Measurements from ENCODE around the gene SMAP2.

Gene SMAP2

GRCh38 chr1:40390857-40391256, 17.3 kb downstream of the SMAP2 start:
- DNase-seq (ENCODE audit: low read depth in 2 of 2) = no peak

GRCh38 chr1:40391688-40392145, 18.2 kb downstream of the SMAP2 start:
- no peak for DNase-seq (ENCODE audit: low read depth in 2 of 2)

- DNase-seq (ENCODE audit: low read depth in 2 of 2) = no peak
Observed at GRCh38 chr1:40392221-40392620, 18.7 kb downstream of the SMAP2 start.

GRCh38 chr1:40393173-40393572, 19.6 kb downstream of the SMAP2 start:
- no peak for DNase-seq (ENCODE audit: low read depth in 2 of 2)

GRCh38 chr1:40394491-40395172, 21.1 kb downstream of the SMAP2 start:
- no peak for DNase-seq (ENCODE audit: low read depth in 2 of 2)

GRCh38 chr1:40395190-40396175, 22.0 kb downstream of the SMAP2 start:
- no peak for DNase-seq (ENCODE audit: low read depth in 2 of 2)

- DNase-seq (ENCODE audit: low read depth in 2 of 2) = no peak
Observed at GRCh38 chr1:40396420-40396819, 22.9 kb downstream of the SMAP2 start.

GRCh38 chr1:40397258-40397657, 23.7 kb downstream of the SMAP2 start:
- DNase-seq (ENCODE audit: low read depth in 2 of 2) = no peak

- DNase-seq (ENCODE audit: low read depth in 2 of 2) = no peak
Observed at GRCh38 chr1:40399984-40400704, 26.6 kb downstream of the SMAP2 start.

- no peak for DNase-seq (ENCODE audit: low read depth in 2 of 2)
Observed at GRCh38 chr1:40401473-40402201, 28.1 kb downstream of the SMAP2 start.

GRCh38 chr1:40404670-40405462, 31.3 kb downstream of the SMAP2 start:
- no peak for DNase-seq (ENCODE audit: low read depth in 2 of 2)

- no peak for DNase-seq (ENCODE audit: low read depth in 2 of 2)
Observed at GRCh38 chr1:40405812-40406211, 32.3 kb downstream of the SMAP2 start.

- no peak for DNase-seq (ENCODE audit: low read depth in 2 of 2)
Observed at GRCh38 chr1:40407453-40407852, 33.9 kb downstream of the SMAP2 start.

GRCh38 chr1:40409467-40409866, 35.9 kb downstream of the SMAP2 start:
- no peak for DNase-seq (ENCODE audit: low read depth in 2 of 2)

- DNase-seq (ENCODE audit: low read depth in 2 of 2) = no peak
Observed at GRCh38 chr1:40411294-40411693, 37.8 kb downstream of the SMAP2 start.

GRCh38 chr1:40411843-40412242, 38.3 kb downstream of the SMAP2 start:
- no peak for DNase-seq (ENCODE audit: low read depth in 2 of 2)

- DNase-seq (ENCODE audit: low read depth in 2 of 2) = no peak
Observed at GRCh38 chr1:40413527-40414252, 40.2 kb downstream of the SMAP2 start.

GRCh38 chr1:40414331-40414730, 40.8 kb downstream of the SMAP2 start:
- DNase-seq (ENCODE audit: low read depth in 2 of 2) = no peak

- DNase-seq (ENCODE audit: low read depth in 2 of 2) = no peak
Observed at GRCh38 chr1:40416709-40417108, 43.2 kb downstream of the SMAP2 start.
